Mucosa of rectum (tissue), 2 donors: Measurements from ENCODE around the gene UBE2J1.
A peak's percentile ranks its signal among the peaks of the same experiment; 100 is the strongest.
"Not testable (repeated sequence)": the region's sequence is repeated elsewhere in the genome, so short reads cannot be mapped to it uniquely, and the experiment has no call there.

Experiments used
- H3K27ac ChIP-seq, 2 donors: one replicate each; pipeline ENCODE4 v1.7.0; 2013; ENCODE audit warnings: inconsistent platforms in 2 of 2, low read depth in 2 of 2, low read length in 2 of 2
- H3K27me3 ChIP-seq, 2 donors: one replicate each; pipeline ENCODE4 v1.7.0; 2013; ENCODE audit warnings: low read length in 2 of 2; ENCODE audit not compliant: control insufficient read depth in 2 of 2, insufficient read depth in 2 of 2
- H3K36me3 ChIP-seq, 2 donors: one replicate each; pipeline ENCODE4 v1.7.0; 2013; ENCODE audit warnings: low read length in 2 of 2; ENCODE audit not compliant: control insufficient read depth in 2 of 2, insufficient read depth in 2 of 2
- H3K4me1 ChIP-seq, 2 donors: one replicate each; pipeline ENCODE4 v1.7.0; 2013; ENCODE audit warnings: low read length in 2 of 2, mild to moderate bottlenecking in 1 of 2; ENCODE audit not compliant: control insufficient read depth in 2 of 2, insufficient read depth in 2 of 2
- H3K4me3 ChIP-seq, 2 donors: one replicate each; pipeline ENCODE4 v1.7.0; 2013; ENCODE audit warnings: low read length in 2 of 2
- H3K9ac ChIP-seq, 2 donors: one replicate each; pipeline ENCODE4 v1.7.0; 2013; ENCODE audit warnings: low read length in 2 of 2, low read depth in 1 of 2, mild to moderate bottlenecking in 1 of 2
- H3K9me3 ChIP-seq, 2 donors: one replicate each; pipeline ENCODE4 v1.7.0; 2013; ENCODE audit warnings: low read length in 2 of 2; ENCODE audit not compliant: control insufficient read depth in 2 of 2
- donor health status: healthy.
- donor health status: Normal muscosa, but diverticular disease.

Gene UBE2J1

DNA sequence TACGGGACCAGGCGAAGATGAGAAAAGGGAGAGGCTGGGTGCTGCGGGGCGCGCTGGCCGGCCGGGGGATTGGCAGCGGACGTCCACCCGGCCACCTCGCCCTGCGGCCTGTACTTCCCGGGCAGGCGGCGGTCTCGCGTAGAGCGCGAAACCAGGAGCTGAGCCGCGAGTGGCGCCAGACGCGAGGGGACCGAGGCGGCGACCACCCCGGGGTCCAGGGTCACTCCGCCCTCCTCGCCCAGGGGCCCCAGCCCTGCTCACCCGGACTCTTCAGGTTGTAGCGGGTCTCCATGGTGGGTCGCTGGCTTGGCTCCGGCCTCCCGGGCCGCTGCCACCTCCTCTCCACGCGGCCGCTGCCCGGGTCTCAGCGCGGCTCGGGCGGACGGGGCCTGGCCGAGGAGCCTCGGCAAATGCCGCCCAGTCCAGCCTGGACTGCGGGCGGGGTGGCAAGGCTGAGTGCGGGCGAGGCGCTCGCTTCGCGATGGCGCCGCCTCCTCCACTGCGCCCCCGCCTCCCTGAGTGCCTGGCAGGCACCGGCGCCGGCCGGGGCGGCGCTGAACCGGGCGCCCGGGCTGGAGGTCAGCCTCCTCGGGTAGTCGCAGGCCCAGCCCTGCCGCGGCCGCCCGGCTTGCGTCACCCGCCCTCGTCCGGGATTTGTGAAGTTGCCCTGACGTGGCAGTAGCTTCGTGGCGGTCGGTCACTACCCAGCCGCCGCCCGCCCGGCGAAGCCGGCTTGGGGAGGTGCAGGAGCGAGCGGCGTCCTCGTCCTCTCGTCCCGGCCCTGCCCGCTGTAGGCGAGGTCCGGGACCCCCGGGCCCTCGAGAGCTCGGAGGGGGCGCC is at the start of gene UBE2J1:
Gene UBE2J1, minus strand, starts transcription at position 445 of the 840 bp plus-strand sequence. Its CDS starts 153 bp downstream, at position 292.
- Histone ChIP-seq H3K4me1 (peaks cover 17 to 18% of the 10 kb centered on the region in 2 donors), H3K4me3 (peak within 1 kb of the TSS; percentile 97 to 99), H3K9me3 (no peaks in the 10 kb centered on the region), H3K36me3 (no peaks in the 10 kb centered on the region), H3K9ac (peak within 1 kb of the TSS; percentile 96 to 98), H3K27ac (peak within 1 kb of the TSS; percentile 99), H3K27me3 (no peaks in the 10 kb centered on the region)

- Histone ChIP-seq H3K4me3 (no peak overlapping the region), H3K9me3 (no peaks in the 10 kb centered on the region), H3K27ac (no peak overlapping the region), H3K27me3 (peaks cover 0 to 2% of the 10 kb centered on the region in 2 donors), H3K9ac (no peak overlapping the region), H3K4me1 (no peaks in the 10 kb centered on the region), H3K36me3 (no peaks in the 10 kb centered on the region)
These were observed 48.4 kb upstream of the UBE2J1 start for GRCh38 chr6:89400912-89401399.

- no peak overlapping the region for H3K9ac ChIP-seq
- H3K27me3 ChIP-seq = peaks cover 0 to 2% of the 10 kb centered on the region in 2 donors
- H3K9me3 ChIP-seq = no peaks in the 10 kb centered on the region
- no peak overlapping the region for H3K4me3 ChIP-seq
- H3K36me3 ChIP-seq = no peaks in the 10 kb centered on the region
- H3K27ac ChIP-seq = no peak overlapping the region
- no peaks in the 10 kb centered on the region for H3K4me1 ChIP-seq
These were observed 47.5 kb upstream of the UBE2J1 start for GRCh38 chr6:89400050-89400449.

DNA sequence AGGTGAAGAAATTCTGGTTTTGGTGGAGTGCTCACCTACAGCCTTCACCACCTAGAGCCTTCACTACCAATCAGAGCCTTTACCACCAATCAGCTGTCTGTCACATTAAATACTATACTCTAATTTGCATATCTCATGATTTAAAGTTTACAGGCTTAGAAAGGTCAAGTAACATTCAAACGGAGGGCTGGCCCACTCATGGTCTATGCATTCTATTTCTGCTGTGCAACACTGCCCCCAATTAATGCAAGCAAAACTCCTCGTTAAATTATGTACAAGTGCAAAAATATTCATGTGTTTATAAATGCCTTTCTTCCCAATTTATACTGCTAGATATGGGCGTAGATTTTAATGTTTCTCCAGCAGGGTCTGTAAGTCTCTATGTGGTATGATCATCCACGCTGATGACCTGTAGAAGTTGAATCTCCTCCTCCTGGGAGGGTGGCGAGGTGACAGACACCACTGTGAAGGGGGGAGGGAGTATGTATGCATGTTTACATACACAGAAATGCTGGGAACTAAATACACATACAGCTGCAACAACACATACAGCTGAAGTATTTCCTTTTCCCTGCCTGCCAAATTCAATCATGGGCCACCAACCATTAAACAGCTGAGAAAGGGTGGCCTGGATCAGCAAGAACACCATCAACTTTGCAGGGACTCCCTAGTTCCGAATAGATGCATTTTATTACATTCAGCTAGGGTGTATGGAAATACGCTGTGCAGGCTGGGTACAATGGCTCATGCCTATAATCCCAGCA is 46.4 kb upstream of the UBE2J1 start:
- no peak overlapping the region for H3K9ac ChIP-seq
- H3K27me3 ChIP-seq = peaks cover 0 to 2% of the 10 kb centered on the region in 2 donors
- no peak overlapping the region for H3K27ac ChIP-seq
- H3K4me1 ChIP-seq = no peaks in the 10 kb centered on the region
- no peaks in the 10 kb centered on the region for H3K9me3 ChIP-seq
- no peaks in the 10 kb centered on the region for H3K36me3 ChIP-seq
- H3K4me3 ChIP-seq = no peak overlapping the region

DNA sequence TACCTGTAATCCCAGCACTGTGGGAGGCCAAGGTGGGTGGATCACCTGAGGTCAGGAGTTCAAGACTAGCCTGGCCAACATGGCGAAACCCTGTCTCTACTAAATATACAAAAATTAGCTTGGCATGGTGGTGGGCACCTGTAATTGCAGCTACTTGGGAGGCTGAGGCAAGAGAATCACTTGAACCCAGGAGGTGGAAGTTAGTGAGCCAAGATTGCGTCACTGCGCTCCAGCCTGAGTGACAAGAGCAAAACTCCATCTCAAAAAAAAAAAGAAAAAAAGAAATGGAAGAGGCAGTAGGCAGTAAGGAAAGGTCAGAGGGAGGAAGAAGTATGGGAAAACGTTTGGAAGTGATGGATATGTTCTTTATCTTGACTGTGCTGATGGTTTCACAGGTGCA is 45.4 kb upstream of the UBE2J1 start:
- H3K27me3 ChIP-seq, H3K4me1 ChIP-seq, H3K27ac ChIP-seq, H3K36me3 ChIP-seq, H3K4me3 ChIP-seq, H3K9ac ChIP-seq, H3K9me3 ChIP-seq: not testable (repeated sequence)

GRCh38 chr6:89393659-89394058 is 41.1 kb upstream of the UBE2J1 start:
- Histone ChIP-seq H3K9me3 (peaks cover 0 to 4% of the 10 kb centered on the region in 2 donors), H3K27ac (no peak overlapping the region)

DNA sequence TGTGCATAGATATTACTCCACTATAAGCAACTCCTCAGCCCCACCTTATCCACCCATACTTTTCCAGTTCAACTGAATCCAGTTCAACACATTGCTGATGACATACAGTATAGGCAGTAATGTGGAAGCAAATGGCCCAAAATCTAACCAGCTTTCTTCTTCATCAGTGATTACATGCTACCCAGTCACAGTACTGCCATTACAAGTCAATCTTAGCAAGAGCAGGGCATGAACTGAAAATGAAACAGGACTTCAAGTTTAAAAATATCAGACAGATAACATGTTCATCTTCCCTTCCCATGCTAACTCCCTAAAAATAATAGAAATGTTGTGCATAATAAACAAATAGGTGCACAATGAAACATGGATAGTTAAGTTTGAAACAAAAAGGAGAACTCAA is 40.3 kb upstream of the UBE2J1 start:
- Histone ChIP-seq H3K9me3 (peaks cover 0 to 4% of the 10 kb centered on the region in 2 donors), H3K4me1 (no peaks in the 10 kb centered on the region), H3K9ac (no peak overlapping the region), H3K27me3 (no peaks in the 10 kb centered on the region), H3K27ac (no peak overlapping the region), H3K36me3 (no peaks in the 10 kb centered on the region), H3K4me3 (no peak overlapping the region)

More at GRCh38 chr6:89393659-89394058, 41.1 kb upstream of the UBE2J1 start:
- Histone ChIP-seq H3K4me3 (no peak overlapping the region), H3K27me3 (no peaks in the 10 kb centered on the region), H3K9ac (no peak overlapping the region), H3K36me3 (no peaks in the 10 kb centered on the region), H3K4me1 (no peaks in the 10 kb centered on the region)

DNA sequence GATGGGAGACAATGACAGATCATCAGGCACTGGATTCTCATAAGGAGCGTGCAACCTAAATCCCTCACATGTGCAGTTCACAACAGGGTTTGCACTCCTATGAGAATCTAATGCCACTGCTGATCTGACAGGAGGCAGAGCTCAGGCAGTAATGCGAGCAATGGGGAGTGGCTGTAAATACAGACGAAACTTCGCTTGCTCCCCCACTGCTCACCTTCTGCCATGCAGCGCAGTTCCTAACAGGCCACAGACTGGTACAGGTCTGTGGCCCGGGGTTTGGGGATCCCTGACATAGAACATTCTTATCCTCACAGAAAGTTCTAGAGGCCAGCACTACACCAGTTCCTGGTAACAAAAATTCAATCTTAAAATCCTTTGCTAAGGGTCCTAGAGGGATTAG is 36.3 kb upstream of the UBE2J1 start:
- Histone ChIP-seq H3K9ac (no peak overlapping the region), H3K27me3 (no peaks in the 10 kb centered on the region), H3K36me3 (no peaks in the 10 kb centered on the region), H3K4me1 (no peaks in the 10 kb centered on the region), H3K9me3 (peaks cover 0 to 4% of the 10 kb centered on the region in 2 donors), H3K4me3 (no peak overlapping the region), H3K27ac (no peak overlapping the region)

DNA sequence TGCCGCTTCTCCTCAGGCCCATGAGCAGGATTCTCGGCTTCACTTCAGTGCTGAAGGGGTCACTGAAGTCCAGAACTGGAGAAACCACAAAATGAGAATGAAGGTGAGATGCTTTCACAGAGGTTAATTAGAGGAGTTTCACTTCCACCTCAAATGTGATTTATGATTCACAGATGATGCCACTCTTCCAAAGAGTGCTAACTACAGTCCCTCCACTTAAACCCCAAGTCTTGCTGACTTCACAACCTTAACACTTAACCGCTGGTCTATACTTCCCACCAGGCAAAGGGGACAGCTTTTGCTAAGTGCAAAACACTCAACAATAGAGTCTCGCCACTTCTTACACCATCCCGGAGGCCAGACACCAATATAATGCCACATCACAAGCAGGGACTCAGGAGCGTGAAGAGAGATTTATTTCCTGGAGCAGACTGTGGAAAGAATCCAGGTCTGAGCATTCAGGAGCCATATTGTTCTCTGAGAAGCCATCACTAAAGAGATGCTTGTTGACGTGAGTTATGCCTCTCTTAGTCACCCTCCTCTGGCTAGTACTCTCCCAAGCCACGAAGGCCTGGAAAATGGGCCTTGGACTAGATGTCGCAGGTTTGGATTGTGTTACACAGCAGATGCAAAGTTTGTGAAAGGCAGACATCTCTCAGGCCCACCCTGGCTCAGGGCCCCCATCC is 35.1 kb upstream of the UBE2J1 start:
- Histone ChIP-seq H3K36me3 (no peaks in the 10 kb centered on the region), H3K9me3 (no peaks in the 10 kb centered on the region), H3K4me1 (no peaks in the 10 kb centered on the region), H3K9ac (no peak overlapping the region), H3K27ac (no peak overlapping the region), H3K27me3 (no peaks in the 10 kb centered on the region), H3K4me3 (no peak overlapping the region)
